ENCODE measurements around the gene DDR1.

The DDR1 gene

DNA sequence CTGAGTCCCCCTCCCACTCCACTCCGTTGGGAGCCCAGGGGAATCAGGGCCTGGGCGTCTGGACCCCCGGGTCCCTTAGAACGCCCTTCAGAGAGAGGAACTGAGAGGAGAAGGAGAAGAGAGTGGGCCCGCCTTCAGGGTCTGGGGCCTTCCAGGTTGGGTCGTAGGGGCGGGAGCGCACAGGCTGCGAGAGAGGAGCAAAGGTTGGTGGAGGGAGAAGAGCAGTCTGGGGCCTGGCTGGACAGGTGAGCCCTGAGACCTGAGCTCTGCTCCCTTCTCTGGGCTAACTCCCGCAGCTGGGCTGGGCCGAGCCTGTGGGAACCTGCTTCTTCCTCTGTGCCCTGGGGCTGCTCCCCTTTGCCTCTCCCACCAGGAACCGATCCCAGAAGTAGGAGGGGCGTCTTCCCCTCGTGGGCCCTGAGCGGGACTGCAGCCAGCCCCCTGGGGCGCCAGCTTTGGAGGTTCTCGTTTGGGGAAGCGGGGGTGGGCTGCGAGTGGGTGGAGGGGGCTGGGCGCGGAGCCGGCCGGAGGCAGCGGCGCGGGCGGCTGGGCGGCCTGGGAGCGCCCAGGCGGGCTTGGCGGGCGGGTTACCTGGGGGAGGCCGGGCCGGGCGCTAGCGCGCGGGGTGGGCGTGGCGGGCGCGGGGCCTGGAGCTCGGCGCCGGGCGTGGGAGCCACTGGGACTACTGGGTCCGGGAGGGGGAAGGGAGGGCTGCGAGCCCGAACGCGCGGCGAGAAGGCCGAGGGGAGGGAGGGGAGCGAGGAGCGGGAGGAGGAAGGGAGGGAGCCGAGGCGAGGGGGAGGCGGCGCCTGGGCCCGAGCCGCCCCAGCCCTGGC is at the start of gene DDR1:
DDR1 (plus strand) TSS at position 835 of the 836 bp plus-strand sequence. CDS start 4,211 bp downstream, outside the sequence.
- H3K36me3 ChIP-seq (replicated peaks), result no peaks in the 10 kb centered on the region
- no peaks in the 10 kb centered on the region for H3K27me3 ChIP-seq (replicated peaks)
- TF ChIP-seq, protein P1, sequence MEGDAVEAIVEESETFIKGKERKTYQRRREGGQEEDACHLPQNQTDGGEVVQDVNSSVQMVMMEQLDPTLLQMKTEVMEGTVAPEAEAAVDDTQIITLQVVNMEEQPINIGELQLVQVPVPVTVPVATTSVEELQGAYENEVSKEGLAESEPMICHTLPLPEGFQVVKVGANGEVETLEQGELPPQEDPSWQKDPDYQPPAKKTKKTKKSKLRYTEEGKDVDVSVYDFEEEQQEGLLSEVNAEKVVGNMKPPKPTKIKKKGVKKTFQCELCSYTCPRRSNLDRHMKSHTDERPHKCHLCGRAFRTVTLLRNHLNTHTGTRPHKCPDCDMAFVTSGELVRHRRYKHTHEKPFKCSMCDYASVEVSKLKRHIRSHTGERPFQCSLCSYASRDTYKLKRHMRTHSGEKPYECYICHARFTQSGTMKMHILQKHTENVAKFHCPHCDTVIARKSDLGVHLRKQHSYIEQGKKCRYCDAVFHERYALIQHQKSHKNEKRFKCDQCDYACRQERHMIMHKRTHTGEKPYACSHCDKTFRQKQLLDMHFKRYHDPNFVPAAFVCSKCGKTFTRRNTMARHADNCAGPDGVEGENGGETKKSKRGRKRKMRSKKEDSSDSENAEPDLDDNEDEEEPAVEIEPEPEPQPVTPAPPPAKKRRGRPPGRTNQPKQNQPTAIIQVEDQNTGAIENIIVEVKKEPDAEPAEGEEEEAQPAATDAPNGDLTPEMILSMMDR (IDR thresholded peaks at IDR 0.05; ENCODE audit: low read depth, low read length, missing control alignments), result peak; percentile 10
- DNase-seq, result peak; percentile 12
- in situ Hi-C loops (cut with HindIII; ENCODE audit: low pct_ligation_motif_present, low sequenced_read_pairs), result no loop called here
- no peak within 1 kb of the TSS for H3K27ac ChIP-seq
- H3K4me3 ChIP-seq (ENCODE audit: low read depth, low read length), result peak within 1 kb of the TSS; percentile 62

DNA sequence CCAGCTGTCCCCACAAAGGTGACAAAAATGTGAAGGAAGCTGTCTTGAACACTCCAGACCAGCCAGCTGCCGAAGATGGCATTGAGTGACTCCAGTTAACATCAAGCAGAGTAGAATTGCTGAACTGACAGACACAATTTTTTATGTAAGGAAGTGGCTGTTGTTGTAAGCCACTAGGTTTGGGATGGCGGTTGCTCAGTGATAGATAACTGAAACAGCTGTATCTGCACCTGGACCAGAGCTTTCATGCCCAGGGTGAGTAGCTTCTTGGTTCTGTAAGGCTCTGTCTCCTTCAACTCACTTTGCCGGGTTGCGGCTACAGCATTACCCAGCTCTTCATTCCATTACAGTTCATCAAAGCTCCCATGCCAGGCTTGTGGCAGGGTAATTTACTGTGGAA is 49.7 kb upstream of the DDR1 start:
- no peak overlapping the region for H3K4me3 ChIP-seq (ENCODE audit: low read depth, low read length)

DNA sequence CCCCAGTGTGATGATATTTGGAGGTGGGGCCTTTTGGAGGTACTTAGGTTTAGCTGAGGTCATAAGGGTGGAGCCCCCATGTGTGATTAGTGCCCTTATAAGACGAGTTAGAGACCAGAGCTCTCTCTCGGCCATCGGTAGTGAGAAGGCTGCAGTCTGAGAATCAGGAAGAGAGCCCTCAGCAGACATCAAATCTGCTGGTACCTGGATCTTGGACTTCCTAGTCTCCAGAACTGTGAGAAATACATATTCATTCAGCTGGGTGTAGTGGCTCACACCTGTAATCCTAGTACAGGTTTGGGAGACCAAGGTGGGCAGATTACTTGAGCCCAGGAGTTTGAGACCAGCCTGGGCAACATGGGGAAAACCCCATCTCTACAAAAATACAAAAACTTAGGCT is 48.7 kb upstream of the DDR1 start:
- in situ Hi-C loops (cut with HindIII; ENCODE audit: low pct_ligation_motif_present, low sequenced_read_pairs), result no loop called here
- Histone ChIP-seq H3K4me3 (ENCODE audit: low read depth, low read length) (no peak overlapping the region), H3K27ac (no peak overlapping the region), H3K27me3 (replicated peaks) (no peaks in the 10 kb centered on the region), H3K36me3 (replicated peaks) (no peaks in the 10 kb centered on the region)
- DNase-seq, result no peak
- TF ChIP-seq, protein P1 (IDR thresholded peaks at IDR 0.05; ENCODE audit: low read depth, low read length, missing control alignments), result no peak

More for the DNA sequence above, 49.7 kb upstream of the DDR1 start:
- TF ChIP-seq, protein P1 (IDR thresholded peaks at IDR 0.05; ENCODE audit: low read depth, low read length, missing control alignments), result no peak
- in situ Hi-C loops (cut with HindIII; ENCODE audit: low pct_ligation_motif_present, low sequenced_read_pairs), result no loop called here
- Histone ChIP-seq H3K36me3 (replicated peaks) (no peaks in the 10 kb centered on the region), H3K27me3 (replicated peaks) (no peaks in the 10 kb centered on the region), H3K27ac (no peak overlapping the region)
- no peak for DNase-seq

DNA sequence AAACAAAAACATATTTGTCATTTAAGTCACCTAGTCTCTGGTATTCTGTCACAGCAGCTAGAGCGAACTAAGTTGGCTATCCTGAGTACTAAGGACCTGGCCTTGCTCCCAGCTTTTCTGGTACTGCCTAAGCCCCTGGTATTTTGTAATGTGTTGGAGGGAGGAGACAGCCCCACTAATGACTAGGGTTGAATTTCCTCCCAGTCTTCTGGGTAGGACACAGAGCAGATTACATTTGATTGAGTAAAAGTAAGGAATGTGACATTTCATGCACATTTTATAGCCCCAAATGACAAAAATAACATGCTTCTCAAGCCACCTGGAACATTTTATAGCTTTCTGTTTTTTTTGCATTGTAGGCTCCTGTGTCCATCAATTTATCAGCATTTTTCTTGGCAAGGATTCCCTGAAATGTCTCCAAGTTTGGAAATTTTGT is 47.9 kb upstream of the DDR1 start:
- no peak for DNase-seq
- Histone ChIP-seq H3K27me3 (replicated peaks) (no peaks in the 10 kb centered on the region), H3K4me3 (ENCODE audit: low read depth, low read length) (no peak overlapping the region), H3K36me3 (replicated peaks) (no peaks in the 10 kb centered on the region), H3K27ac (no peak overlapping the region)
- TF ChIP-seq, protein P1 (IDR thresholded peaks at IDR 0.05; ENCODE audit: low read depth, low read length, missing control alignments), result no peak
- in situ Hi-C loops (cut with HindIII; ENCODE audit: low pct_ligation_motif_present, low sequenced_read_pairs), result no loop called here

DNA sequence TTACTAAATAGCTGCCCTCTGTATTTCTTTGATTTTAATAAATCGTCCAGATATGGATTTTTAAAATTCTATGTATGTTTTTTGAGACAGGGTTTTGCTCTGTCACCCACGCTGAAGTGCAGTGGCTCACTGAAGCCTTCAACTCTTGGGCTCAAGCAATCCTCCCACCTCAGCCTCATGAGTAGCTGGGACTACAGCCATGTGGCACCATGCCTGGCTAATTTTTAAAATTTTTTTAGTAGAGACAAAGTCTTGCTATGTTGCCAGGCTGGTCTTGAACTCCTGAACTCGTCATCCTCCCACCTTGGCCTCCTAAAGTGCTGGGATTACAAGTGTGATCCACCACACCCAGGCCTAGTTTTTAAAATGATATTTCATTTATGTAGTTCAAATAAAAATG is 47.4 kb upstream of the DDR1 start:
- Histone ChIP-seq H3K27ac (no peak overlapping the region), H3K4me3 (ENCODE audit: low read depth, low read length) (no peak overlapping the region), H3K36me3 (replicated peaks) (no peaks in the 10 kb centered on the region), H3K27me3 (replicated peaks) (no peaks in the 10 kb centered on the region)
- TF ChIP-seq, protein P1 (IDR thresholded peaks at IDR 0.05; ENCODE audit: low read depth, low read length, missing control alignments), result no peak
- DNase-seq, result no peak
- in situ Hi-C loops (cut with HindIII; ENCODE audit: low pct_ligation_motif_present, low sequenced_read_pairs), result no loop called here

Measured in brain microvascular endothelial cell (primary cell).